ENCODE results near the gene UBXN7. TPM values are rescaled to one million over a fixed set of nuclear protein-coding genes. Genes with fewer than 3 reads are reported as not detected.

The UBXN7 gene
- total RNA-seq, 1 experiment from 2014 or later, result 61.7 TPM

DNA sequence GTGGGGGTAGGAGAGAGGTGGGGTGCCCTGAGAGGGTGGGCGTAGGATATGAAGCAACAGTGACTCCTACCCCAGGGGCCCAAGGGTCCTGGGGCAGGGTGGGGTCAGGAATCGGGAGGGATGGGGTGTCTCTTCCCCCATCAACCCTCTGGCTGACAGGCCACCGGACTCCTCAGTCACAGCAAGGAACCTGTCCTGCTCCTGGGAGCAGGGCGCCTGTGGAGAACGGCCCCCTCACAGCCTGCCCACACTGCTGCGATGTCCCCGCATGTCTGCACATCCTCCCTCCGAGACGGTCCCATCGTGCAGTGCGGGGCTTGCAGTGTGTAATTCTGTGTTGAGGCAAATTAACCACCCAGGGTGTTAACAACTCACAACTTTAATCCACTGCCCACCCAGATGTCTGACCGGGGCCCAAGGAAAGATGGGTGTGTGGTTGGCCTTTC, 96.7 kb downstream of the UBXN7 start:
- CTCF ChIA-PET, result no interaction called here
- in situ Hi-C loops (cut with HindIII; ENCODE audit: low pct_unique_long_range_greater_than_20kb, low sequenced_read_pairs) (no loop called here), intact Hi-C loops (cut with micrococcal nuclease; ENCODE audit: unreplicated experiment) (no loop called here)
- H3K4me3 ChIP-seq (ENCODE audit: low read depth in 2 of 2, low read length in 2 of 2), result no peak overlapping the region
- no peaks in the 10 kb centered on the region for H3K9me3 ChIP-seq (ENCODE audit: control insufficient read depth, insufficient read depth, low read depth, low read length)
- BruUV-seq (replicated peaks), result no TSS peak
- POLR2A ChIA-PET, result no interaction called here
- DNase-seq (ENCODE audit: low read depth, low spot score) (no peak), ATAC-seq (peak; percentile 30; the same call in 1 of the 2 replicates)
- no peaks in the 10 kb centered on the region for H3K4me1 ChIP-seq (ENCODE audit: control insufficient read depth, insufficient read depth, low read length)
- TF ChIP-seq, protein P1, sequence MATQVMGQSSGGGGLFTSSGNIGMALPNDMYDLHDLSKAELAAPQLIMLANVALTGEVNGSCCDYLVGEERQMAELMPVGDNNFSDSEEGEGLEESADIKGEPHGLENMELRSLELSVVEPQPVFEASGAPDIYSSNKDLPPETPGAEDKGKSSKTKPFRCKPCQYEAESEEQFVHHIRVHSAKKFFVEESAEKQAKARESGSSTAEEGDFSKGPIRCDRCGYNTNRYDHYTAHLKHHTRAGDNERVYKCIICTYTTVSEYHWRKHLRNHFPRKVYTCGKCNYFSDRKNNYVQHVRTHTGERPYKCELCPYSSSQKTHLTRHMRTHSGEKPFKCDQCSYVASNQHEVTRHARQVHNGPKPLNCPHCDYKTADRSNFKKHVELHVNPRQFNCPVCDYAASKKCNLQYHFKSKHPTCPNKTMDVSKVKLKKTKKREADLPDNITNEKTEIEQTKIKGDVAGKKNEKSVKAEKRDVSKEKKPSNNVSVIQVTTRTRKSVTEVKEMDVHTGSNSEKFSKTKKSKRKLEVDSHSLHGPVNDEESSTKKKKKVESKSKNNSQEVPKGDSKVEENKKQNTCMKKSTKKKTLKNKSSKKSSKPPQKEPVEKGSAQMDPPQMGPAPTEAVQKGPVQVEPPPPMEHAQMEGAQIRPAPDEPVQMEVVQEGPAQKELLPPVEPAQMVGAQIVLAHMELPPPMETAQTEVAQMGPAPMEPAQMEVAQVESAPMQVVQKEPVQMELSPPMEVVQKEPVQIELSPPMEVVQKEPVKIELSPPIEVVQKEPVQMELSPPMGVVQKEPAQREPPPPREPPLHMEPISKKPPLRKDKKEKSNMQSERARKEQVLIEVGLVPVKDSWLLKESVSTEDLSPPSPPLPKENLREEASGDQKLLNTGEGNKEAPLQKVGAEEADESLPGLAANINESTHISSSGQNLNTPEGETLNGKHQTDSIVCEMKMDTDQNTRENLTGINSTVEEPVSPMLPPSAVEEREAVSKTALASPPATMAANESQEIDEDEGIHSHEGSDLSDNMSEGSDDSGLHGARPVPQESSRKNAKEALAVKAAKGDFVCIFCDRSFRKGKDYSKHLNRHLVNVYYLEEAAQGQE (IDR thresholded peaks at IDR 0.05; ENCODE audit: insufficient read depth in 1 of 2, low read depth in 2 of 2, low read length in 1 of 2), result no peak
- TF ChIP-seq POLR2AphosphoS5 (IDR thresholded peaks at IDR 0.05; ENCODE audit: low read depth, low read length), result no peak
- no peak for TF ChIP-seq TCF7L2 (IDR thresholded peaks at IDR 0.05; ENCODE audit: low read depth, low read length)
- TF ChIP-seq SIN3A (IDR thresholded peaks at IDR 0.05; ENCODE audit: borderline replicate concordance, insufficient read depth, low read depth, low read length), result no peak
- TF ChIP-seq, protein P2, sequence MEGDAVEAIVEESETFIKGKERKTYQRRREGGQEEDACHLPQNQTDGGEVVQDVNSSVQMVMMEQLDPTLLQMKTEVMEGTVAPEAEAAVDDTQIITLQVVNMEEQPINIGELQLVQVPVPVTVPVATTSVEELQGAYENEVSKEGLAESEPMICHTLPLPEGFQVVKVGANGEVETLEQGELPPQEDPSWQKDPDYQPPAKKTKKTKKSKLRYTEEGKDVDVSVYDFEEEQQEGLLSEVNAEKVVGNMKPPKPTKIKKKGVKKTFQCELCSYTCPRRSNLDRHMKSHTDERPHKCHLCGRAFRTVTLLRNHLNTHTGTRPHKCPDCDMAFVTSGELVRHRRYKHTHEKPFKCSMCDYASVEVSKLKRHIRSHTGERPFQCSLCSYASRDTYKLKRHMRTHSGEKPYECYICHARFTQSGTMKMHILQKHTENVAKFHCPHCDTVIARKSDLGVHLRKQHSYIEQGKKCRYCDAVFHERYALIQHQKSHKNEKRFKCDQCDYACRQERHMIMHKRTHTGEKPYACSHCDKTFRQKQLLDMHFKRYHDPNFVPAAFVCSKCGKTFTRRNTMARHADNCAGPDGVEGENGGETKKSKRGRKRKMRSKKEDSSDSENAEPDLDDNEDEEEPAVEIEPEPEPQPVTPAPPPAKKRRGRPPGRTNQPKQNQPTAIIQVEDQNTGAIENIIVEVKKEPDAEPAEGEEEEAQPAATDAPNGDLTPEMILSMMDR (IDR thresholded peaks at IDR 0.05), result no peak
- no peaks in the 10 kb centered on the region for H3K27me3 ChIP-seq (ENCODE audit: control insufficient read depth, insufficient read depth, low read length)
- H3K36me3 ChIP-seq (ENCODE audit: control insufficient read depth, insufficient read depth, low read length), result no peaks in the 10 kb centered on the region
- no peak overlapping the region for H3K27ac ChIP-seq (ENCODE audit: low read length)

DNA sequence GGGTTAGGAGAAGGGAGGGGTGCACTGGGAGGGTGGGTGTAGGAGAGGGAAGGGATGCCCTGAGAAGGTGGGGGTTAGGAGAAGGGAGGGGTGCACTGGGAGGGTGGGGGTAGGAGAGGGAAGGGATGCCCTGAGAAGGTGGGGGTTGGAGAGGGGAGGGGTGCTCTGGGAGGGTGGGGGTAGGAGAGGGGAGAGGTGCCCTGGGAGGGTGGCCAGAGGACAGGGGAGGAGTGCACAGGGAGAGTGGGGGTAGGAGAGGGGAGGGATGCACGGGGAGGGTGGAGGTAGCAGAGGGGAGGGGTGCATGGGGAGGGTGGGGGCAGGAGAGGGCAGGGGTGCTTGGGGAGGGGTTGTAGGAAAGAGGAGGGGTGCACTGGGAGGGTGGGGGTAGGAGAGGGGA, 97.2 kb downstream of the UBXN7 start:
- H3K27me3 ChIP-seq (ENCODE audit: control insufficient read depth, insufficient read depth, low read length), result no peaks in the 10 kb centered on the region
- H3K9me3 ChIP-seq (ENCODE audit: control insufficient read depth, insufficient read depth, low read depth, low read length), result no peaks in the 10 kb centered on the region
- H3K27ac ChIP-seq (ENCODE audit: low read length), result no peak overlapping the region
- BruUV-seq (replicated peaks), result no TSS peak
- no peak for DNase-seq (ENCODE audit: low read depth, low spot score)
- H3K4me1 ChIP-seq (ENCODE audit: control insufficient read depth, insufficient read depth, low read length), result no peaks in the 10 kb centered on the region
- CTCF ChIA-PET, result no interaction called here
- ATAC-seq, result no peak
- H3K36me3 ChIP-seq (ENCODE audit: control insufficient read depth, insufficient read depth, low read length), result no peaks in the 10 kb centered on the region
- TF ChIP-seq, protein P1 (IDR thresholded peaks at IDR 0.05; ENCODE audit: insufficient read depth in 1 of 2, low read depth in 2 of 2, low read length in 1 of 2), result no peak
- TF ChIP-seq TCF7L2 (IDR thresholded peaks at IDR 0.05; ENCODE audit: low read depth, low read length), result no peak
- no peak for TF ChIP-seq SIN3A (IDR thresholded peaks at IDR 0.05; ENCODE audit: borderline replicate concordance, insufficient read depth, low read depth, low read length)
- TF ChIP-seq POLR2AphosphoS5 (IDR thresholded peaks at IDR 0.05; ENCODE audit: low read depth, low read length), result no peak
- TF ChIP-seq, protein P2 (IDR thresholded peaks at IDR 0.05), result no peak
- H3K4me3 ChIP-seq (ENCODE audit: low read depth in 2 of 2, low read length in 2 of 2), result no peak overlapping the region
- POLR2A ChIA-PET, result interaction anchor here (0.6 kb wide), 1 partner anchor 98 kb away, joined by 13 read pairs; no protein-coding TSS in a partner anchor
- in situ Hi-C loops (cut with HindIII; ENCODE audit: low pct_unique_long_range_greater_than_20kb, low sequenced_read_pairs), result no loop called here
- intact Hi-C loops (cut with micrococcal nuclease; ENCODE audit: unreplicated experiment), result no loop called here
